PC-9 (cell line): ENCODE data around the gene UFC1. TPM values are rescaled to one million over a fixed set of nuclear protein-coding genes. Genes with fewer than 3 reads are reported as not detected.

ENCODE experiments used
- BruUV-seq: library from RNA; stranded (reverse); fragments of 400-500 nt; replicated peaks from 2 replicates; lab custom pipeline; 2021; lab: Mats Ljungman, UMichigan
- CTCF ChIA-PET: fragments of 300-600 bp; sonication (Branson Sonifier 250); formaldehyde crosslinking; loops from one replicate; lab custom pipeline; 2022; ENCODE audit warnings: antibody characterized with exemption; lab: Charles Lee
- POLR2A ChIA-PET: fragments of 300-600 bp; sonication (Branson Sonifier 250); formaldehyde crosslinking; loops from one replicate; lab custom pipeline; 2022; ENCODE audit warnings: antibody characterized with exemption; ENCODE audit not compliant: unreplicated experiment; lab: Charles Lee
- DNase-seq, 2 experiments: peaks; one replicate each; pipeline versions ENCODE4 v3.0.0 to v3.0.0-alpha.2; 2015 to 2022; ENCODE audit warnings: mixed read lengths in 1 of 2
- H2AFZ ChIP-seq: fragments of 200-600 bp; sonication (generic); 2 replicates; pipeline ENCODE4 v1.8.1; 2017; ENCODE audit warnings: antibody characterized with exemption
- H3F3A ChIP-seq: fragments of 200-600 bp; sonication (generic); 2 replicates; pipeline ENCODE4 v1.8.1; 2017; ENCODE audit warnings: antibody characterized with exemption, mild to moderate bottlenecking, low read depth; ENCODE audit not compliant: insufficient read depth
- H3K27ac ChIP-seq: fragments of 200-600 bp; sonication (generic); 2 replicates; pipeline ENCODE4 v1.6.1; 2016; ENCODE audit warnings: mixed run types
- H3K27me3 ChIP-seq: fragments of 200-600 bp; sonication (generic); 2 replicates; pipeline ENCODE4 v1.6.1; 2016; ENCODE audit warnings: low read depth, mixed run types; ENCODE audit not compliant: insufficient read depth
- H3K36me3 ChIP-seq: fragments of 200-600 bp; sonication (generic); 2 replicates; pipeline ENCODE4 v1.6.1; 2016; ENCODE audit warnings: low read depth, mixed run types
- H3K4me1 ChIP-seq: fragments of 200-600 bp; sonication (generic); replicated peaks from 2 replicates; pipeline ENCODE4 v1.6.1; 2016; ENCODE audit warnings: mixed run types; ENCODE audit not compliant: insufficient read depth
- H3K4me2 ChIP-seq: fragments of 200-600 bp; sonication (generic); 2 replicates; pipeline ENCODE4 v1.6.1; 2017; ENCODE audit warnings: mixed run types
- H3K4me3 ChIP-seq: fragments of 200-600 bp; sonication (generic); 2 replicates; pipeline ENCODE4 v1.6.1; 2016; ENCODE audit warnings: mixed run types
- H3K79me2 ChIP-seq: fragments of 200-600 bp; sonication (generic); 2 replicates; pipeline ENCODE4 v1.6.1; 2017; ENCODE audit warnings: low read depth, mixed run types
- H3K9me2 ChIP-seq: fragments of 200-600 bp; sonication (generic); 2 replicates; pipeline ENCODE4 v1.8.1; 2017; ENCODE audit warnings: mild to moderate bottlenecking; ENCODE audit not compliant: insufficient read depth
- H3K9me3 ChIP-seq: fragments of 200-600 bp; sonication (generic); 2 replicates; pipeline ENCODE4 v1.8.1; 2016; ENCODE audit warnings: low read depth; ENCODE audit not compliant: insufficient read depth
- H4K20me1 ChIP-seq: fragments of 200-600 bp; sonication (generic); 2 replicates; pipeline ENCODE4 v1.8.1; 2017; ENCODE audit not compliant: insufficient read depth
- CTCF ChIP-seq: fragments of 200-600 bp; sonication (generic); conservative IDR thresholded peaks from 2 replicates; pipeline ENCODE4 v1.6.1; 2017; ENCODE audit warnings: mixed run types, antibody characterized with exemption, mild to moderate bottlenecking, moderate library complexity
- EZH2 ChIP-seq: fragments of 200-600 bp; sonication (generic); IDR thresholded peaks from 2 replicates; pipeline ENCODE4 v1.8.0; 2017; ENCODE audit warnings: antibody characterized with exemption, low read depth
- intact Hi-C: fragments of 100-400 bp; cut with micrococcal nuclease; formaldehyde crosslinking; loops from one replicate; pipeline ENCODE4 v1.10.0; 2022; ENCODE audit not compliant: unreplicated experiment
- total RNA-seq: library from RNA; stranded (reverse); gene quantifications from 2 replicates; pipeline ENCODE4 v1.2.3, GENCODE V29; 2021

UFC1 gene
- total RNA-seq, 1 experiment from 2014 or later, result 74.9 TPM

DNA sequence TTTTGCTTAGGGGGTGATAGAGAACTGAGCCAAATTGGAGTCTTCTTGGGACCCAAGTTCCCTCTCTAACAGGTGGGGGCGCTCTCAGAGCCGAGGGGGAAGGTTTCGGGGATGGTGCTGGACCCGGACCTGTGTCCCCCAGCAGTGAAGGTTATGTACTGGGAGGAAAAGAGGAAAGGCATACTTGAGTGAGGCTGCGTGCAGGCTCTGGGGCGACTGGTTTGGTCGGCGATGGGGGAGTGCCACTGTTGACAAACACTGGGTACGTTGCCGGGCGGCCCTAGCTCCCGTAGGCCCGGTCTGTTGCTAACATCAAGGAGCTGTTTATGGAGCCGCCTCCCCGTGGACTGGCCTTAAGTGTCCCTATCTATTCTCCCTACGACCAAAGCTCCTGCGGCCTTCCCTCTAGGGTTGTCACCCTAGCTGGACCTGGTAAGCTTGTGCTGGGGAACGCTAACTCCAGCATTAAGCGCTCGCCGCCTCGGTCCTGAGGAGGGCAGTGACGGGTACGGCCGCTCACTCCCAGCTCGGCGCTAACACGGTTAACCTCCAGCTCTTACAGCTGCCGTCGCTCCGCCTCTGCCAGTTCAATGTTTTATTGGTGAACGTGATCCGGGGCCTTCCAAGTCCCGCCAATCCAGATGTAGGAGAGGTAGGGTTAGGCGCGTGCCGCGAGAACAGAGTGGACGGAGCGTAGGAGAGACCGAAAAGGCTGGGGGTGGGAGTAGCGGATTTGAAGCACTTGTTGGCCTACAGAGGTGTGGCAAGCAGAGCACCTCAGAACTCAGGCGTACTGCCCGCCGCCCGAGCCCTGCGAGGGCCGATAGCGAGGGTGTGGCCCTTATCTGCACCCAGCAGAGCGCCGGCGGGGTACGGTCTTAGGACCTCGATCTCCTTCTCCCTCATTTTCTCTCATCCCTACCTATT is 12.2 kb downstream of the UFC1 start, which contains the start of gene PPOX:
Gene PPOX, plus strand, starts transcription at position 685 of the 927 bp plus-strand sequence. CDS start 422 bp downstream, outside the sequence.
- H3K4me3 ChIP-seq, result peak within 1 kb of the TSS; percentile 72
- intact Hi-C loops, result loop anchor here (2.0 kb wide), 1 partner anchor 47 kb away; the partner anchor contains the start of genes NIT1 and PFDN2
- H3K27me3 ChIP-seq, result no peaks in the 10 kb centered on the region
- H3F3A ChIP-seq, result peaks cover 26% of the 10 kb centered on the region; the same call in 1 of the 2 replicates
- peak within 1 kb of the TSS; percentile 90 for H2AFZ ChIP-seq
- peaks cover 15% of the 10 kb centered on the region for H3K4me1 ChIP-seq
- ChIA-PET POLR2A (interaction anchor here (0.6 to 1.2 kb wide), 5 partner anchors 11 to 251 kb away, joined by 4 to 15 read pairs (median 6); partner anchors contain the start of gene UFC1), CTCF (interaction anchor here (1.4 kb wide), 1 partner anchor 145 kb away, joined by 5 read pairs; the partner anchor contains the start of gene F11R)
- TF ChIP-seq CTCF (no peak; the same call in 1 of the 2 replicates), EZH2 (no peak)
- peaks cover 3% of the 10 kb centered on the region for H3K36me3 ChIP-seq
- no peaks in the 10 kb centered on the region for H3K9me3 ChIP-seq
- no peaks in the 10 kb centered on the region for H4K20me1 ChIP-seq
- TSS peak; percentile 64 for BruUV-seq
- peak within 1 kb of the TSS; percentile 98 for H3K4me2 ChIP-seq
- peak; percentile 95 to 96 for DNase-seq
- no peaks in the 10 kb centered on the region for H3K9me2 ChIP-seq
- peak within 1 kb of the TSS; percentile 45 for H3K27ac ChIP-seq
- peaks cover 4% of the 10 kb centered on the region; the same call in 1 of the 2 replicates for H3K79me2 ChIP-seq

DNA sequence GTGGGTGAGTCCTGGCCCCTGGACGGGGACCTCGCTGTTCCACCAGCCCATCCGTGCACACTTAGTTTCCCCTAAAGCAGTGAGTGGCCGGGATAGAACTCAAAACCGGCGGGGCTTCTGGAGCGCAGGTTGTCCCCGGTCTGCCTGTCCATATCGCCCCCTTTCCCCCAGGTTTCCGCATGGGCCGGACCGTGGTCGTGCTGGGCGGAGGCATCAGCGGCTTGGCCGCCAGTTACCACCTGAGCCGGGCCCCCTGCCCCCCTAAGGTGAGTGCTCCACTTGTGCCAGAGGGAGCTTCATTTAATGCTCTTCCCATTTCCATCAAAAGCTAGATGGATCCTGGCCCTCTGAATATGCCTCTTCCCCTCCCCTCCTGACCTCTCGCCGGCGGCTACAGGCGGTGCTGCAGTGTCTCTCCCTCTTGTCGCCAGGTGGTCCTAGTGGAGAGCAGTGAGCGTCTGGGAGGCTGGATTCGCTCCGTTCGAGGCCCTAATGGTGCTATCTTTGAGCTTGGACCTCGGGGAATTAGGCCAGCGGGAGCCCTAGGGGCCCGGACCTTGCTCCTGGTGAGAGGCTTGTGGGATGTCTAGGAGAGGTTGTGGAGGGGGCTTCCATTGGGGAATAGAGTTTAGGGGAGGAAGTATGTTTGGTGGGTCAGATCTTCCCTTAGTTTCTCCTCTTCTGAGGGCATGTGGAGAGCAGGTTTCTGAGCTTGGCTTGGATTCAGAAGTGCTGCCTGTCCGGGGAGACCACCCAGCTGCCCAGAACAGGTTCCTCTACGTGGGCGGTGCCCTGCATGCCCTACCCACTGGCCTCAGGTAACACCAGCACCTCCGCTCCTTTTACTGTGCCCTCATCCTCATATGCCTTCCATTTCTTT is 13.1 kb downstream of the UFC1 start:
- peak overlapping the region; percentile 90 for H2AFZ ChIP-seq
- no peak overlapping the region for H3K27ac ChIP-seq
- H3F3A ChIP-seq, result peaks cover 28% of the 10 kb centered on the region; the same call in 1 of the 2 replicates
- no peaks in the 10 kb centered on the region for H3K79me2 ChIP-seq
- peak overlapping the region; percentile 98 for H3K4me2 ChIP-seq
- BruUV-seq, result TSS peak; percentile 9
- peaks cover 15% of the 10 kb centered on the region for H3K4me1 ChIP-seq
- H3K9me2 ChIP-seq, result no peaks in the 10 kb centered on the region
- ChIA-PET POLR2A (interaction anchor here (0.7 to 1.2 kb wide), 2 partner anchors 13 to 146 kb away, joined by 5 to 15 read pairs; partner anchors contain the start of genes F11R and UFC1), CTCF (interaction anchor here (0.7 kb wide), 1 partner anchor 172 kb away, joined by 4 read pairs; no protein-coding TSS in a partner anchor)
- no peaks in the 10 kb centered on the region; the same call in none of the 2 replicates for H3K36me3 ChIP-seq
- TF ChIP-seq EZH2, result no peak
- no peak for TF ChIP-seq CTCF
- intact Hi-C loops, result loop anchor here (2.0 kb wide), 1 partner anchor 48 kb away; the partner anchor contains the start of genes NIT1 and PFDN2
- H3K9me3 ChIP-seq, result no peaks in the 10 kb centered on the region
- H3K4me3 ChIP-seq, result peak overlapping the region; percentile 72
- no peaks in the 10 kb centered on the region for H4K20me1 ChIP-seq
- no peaks in the 10 kb centered on the region for H3K27me3 ChIP-seq
- peak in 1 of 2 experiments; percentile 22 for DNase-seq
